Activated T-helper 17 cell treated with anti-CD3 and anti-CD28 coated beads, Interleukin-2, amount 50 U/mL, for 72 hours (primary cell): ENCODE measurements around the gene SNTG2. TPM values are rescaled to one million over a fixed set of nuclear protein-coding genes. Genes with fewer than 3 reads are reported as not detected.
A peak's percentile ranks its signal among the peaks of the same experiment; 100 is the strongest.
"Not testable (repeated sequence)": the region's sequence is repeated elsewhere in the genome, so short reads cannot be mapped to it uniquely, and the experiment has no call there.

Experiments
- ATAC-seq: fragments of 150-1000 bp; cut with Tn5 transposase; replicated peaks from 2 replicates; pipeline ENCODE4 v1.10.0; 2021; ENCODE audit warnings: mild to moderate bottlenecking, moderate library complexity
- H3K27ac Mint-ChIP-seq: one replicate; pipeline ENCODE4 v1.8.0; 2022; ENCODE audit warnings: mixed read lengths
- H3K27me3 Mint-ChIP-seq: one replicate; pipeline ENCODE4 v1.8.0; 2022; ENCODE audit warnings: mixed read lengths
- H3K36me3 Mint-ChIP-seq: one replicate; pipeline ENCODE4 v1.8.0; 2022; ENCODE audit warnings: low read depth, mild to moderate bottlenecking, mixed read lengths
- H3K4me1 Mint-ChIP-seq: one replicate; pipeline ENCODE4 v1.8.0; 2022; ENCODE audit warnings: mixed read lengths
- H3K4me3 Mint-ChIP-seq: one replicate; pipeline ENCODE4 v1.8.0; 2022; ENCODE audit warnings: mild to moderate bottlenecking, mixed read lengths
- H3K9me3 Mint-ChIP-seq: one replicate; pipeline ENCODE4 v1.8.0; 2022; ENCODE audit warnings: mixed read lengths
- total RNA-seq, 2 donors: library from RNA; stranded (reverse); gene quantifications; one replicate each; pipeline ENCODE4 v1.2.3, GENCODE V29; 2022

Gene SNTG2
- total RNA-seq, 2 donors from 2014 or later, result 0.17 to 0.50 TPM

DNA sequence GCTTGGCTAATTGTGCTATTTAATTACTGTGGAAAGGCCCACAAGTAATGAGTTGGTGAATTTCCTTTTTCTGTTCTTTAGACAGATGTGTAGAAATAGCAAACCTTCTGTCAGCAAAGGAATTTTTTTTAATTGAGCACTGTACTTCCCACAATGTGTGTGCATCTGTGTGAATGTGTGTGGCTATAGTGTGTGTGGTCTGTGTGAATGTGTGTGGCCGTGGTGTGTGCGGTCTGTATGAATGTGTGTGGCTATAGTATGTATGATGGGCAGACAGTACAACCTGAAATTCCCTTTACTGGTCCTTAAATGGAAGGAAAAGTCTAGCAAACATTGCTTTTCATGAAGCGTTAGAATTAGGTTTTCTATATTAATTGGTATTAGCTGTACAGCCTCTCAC is 259.1 kb downstream of the SNTG2 start:
- H3K9me3 Mint-ChIP-seq, result peaks cover 14% of the 10 kb centered on the region
- peaks cover 6% of the 10 kb centered on the region for H3K4me1 Mint-ChIP-seq
- ATAC-seq, result no peak
- H3K27ac Mint-ChIP-seq, result no peak overlapping the region
- no peak overlapping the region for H3K4me3 Mint-ChIP-seq
- H3K27me3 Mint-ChIP-seq, result no peaks in the 10 kb centered on the region
- no peaks in the 10 kb centered on the region for H3K36me3 Mint-ChIP-seq

DNA sequence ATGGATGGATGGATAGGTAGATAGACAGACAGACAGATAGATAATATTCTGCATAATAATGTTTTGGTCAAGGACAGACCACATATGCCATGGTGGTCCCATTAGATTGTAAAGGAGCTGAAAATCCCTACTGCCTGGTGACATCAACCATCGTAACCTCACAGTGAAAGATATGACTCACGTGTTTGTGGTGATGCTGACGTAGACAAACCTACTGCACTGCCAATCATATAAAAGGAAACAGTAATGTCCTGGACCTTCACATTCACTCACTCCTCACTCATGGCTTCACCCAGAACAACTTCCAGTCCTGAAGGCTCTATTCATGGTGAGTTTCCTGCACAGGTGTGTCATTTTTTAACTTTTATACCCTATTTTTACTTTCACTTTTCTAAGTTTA is 259.7 kb downstream of the SNTG2 start:
- H3K4me3 Mint-ChIP-seq, result no peak overlapping the region
- H3K4me1 Mint-ChIP-seq, result peaks cover 6% of the 10 kb centered on the region
- ATAC-seq, result peak; percentile 84
- H3K36me3 Mint-ChIP-seq, result no peaks in the 10 kb centered on the region
- H3K27ac Mint-ChIP-seq, result no peak overlapping the region
- H3K9me3 Mint-ChIP-seq, result peaks cover 15% of the 10 kb centered on the region
- H3K27me3 Mint-ChIP-seq, result no peaks in the 10 kb centered on the region

DNA sequence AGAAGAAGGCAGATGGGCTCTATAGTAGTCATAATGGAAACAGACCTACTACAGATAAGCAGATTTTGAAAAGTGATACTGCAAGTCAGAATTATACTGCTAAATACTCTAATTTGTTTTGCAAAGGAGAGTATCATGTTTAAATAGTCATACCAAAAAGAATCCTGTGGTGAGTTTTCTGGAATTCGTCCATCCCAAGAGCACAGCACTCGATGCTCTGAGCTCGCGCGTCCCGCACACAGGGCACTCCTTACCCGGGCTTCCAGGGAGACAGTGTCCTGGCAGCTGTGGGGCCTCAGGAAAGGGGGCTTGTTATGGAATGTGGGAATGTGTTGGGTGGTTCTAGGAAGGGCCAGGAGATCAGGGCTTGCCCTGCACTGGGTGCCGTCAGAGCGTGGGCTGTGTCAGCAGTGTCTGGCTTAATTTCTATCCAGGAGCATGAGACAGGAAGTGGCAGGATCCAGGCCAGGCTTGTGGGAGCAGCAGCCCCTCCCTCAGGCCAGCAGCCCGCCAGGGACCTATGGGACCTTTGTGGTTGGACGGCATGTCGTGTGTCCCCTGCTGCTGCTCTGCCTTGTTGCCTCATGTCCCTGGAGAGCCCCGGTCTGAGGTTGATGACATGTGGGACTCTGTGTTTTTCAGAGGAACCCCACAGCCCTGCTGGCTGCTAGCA is 269.4 kb downstream of the SNTG2 start:
- Mint-ChIP-seq H3K27ac (no peak overlapping the region), H3K36me3 (no peaks in the 10 kb centered on the region), H3K4me3 (no peak overlapping the region)

DNA sequence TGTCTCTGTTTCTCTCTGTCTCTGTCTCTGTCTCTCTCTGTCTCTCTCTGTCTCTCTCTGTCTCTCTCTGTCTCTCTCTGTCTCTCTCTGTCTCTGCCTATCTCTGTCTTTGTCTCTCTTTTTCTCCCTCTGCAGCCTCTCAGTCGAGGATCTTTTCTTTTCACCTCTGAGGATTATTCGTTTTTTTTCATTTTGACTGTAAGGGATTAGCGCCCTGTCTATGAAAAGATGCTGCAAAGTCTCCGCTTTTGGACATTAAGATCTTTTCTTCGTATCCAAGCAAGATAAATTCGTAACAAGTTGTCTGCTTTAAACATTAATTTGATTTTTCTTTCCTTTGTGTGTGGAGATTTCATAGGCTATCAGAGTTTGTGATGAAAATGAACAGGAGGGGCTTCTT is 271.4 kb downstream of the SNTG2 start:
- no peaks in the 10 kb centered on the region for H3K27me3 Mint-ChIP-seq
- no peak overlapping the region for H3K4me3 Mint-ChIP-seq
- H3K9me3 Mint-ChIP-seq, result no peaks in the 10 kb centered on the region
- no peaks in the 10 kb centered on the region for H3K4me1 Mint-ChIP-seq
- H3K27ac Mint-ChIP-seq, result peak overlapping the region; percentile 53
- ATAC-seq, result no peak
- no peaks in the 10 kb centered on the region for H3K36me3 Mint-ChIP-seq

More for the DNA sequence above, 269.4 kb downstream of the SNTG2 start:
- Mint-ChIP-seq H3K9me3 (no peaks in the 10 kb centered on the region), H3K4me1 (no peaks in the 10 kb centered on the region), H3K27me3 (no peaks in the 10 kb centered on the region)
- ATAC-seq, result no peak

DNA sequence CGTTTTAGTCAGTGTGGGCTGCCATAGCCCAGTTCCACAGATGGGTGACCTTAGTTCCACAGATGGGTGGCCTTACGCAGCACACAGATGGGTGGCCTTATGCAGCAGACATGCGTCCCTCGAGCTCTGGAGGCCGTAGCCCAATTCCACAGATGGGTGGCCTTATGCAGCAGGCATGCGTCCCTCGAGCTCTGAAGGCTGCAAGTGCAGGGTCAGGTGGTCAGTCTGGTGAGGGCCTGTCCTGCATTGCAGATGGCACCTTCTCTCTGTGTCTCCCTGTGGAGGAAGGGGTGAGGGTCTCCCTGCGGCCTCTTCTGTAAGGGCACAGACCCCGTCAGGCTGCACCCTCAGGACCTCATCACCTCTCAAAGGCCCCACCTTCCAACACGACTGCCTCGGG is 273.1 kb downstream of the SNTG2 start:
- no peaks in the 10 kb centered on the region for H3K9me3 Mint-ChIP-seq
- H3K27me3 Mint-ChIP-seq, result no peaks in the 10 kb centered on the region
- H3K36me3 Mint-ChIP-seq, result no peaks in the 10 kb centered on the region
- no peak for ATAC-seq
- no peak overlapping the region for H3K27ac Mint-ChIP-seq
- H3K4me3 Mint-ChIP-seq, result no peak overlapping the region
- H3K4me1 Mint-ChIP-seq, result no peaks in the 10 kb centered on the region

DNA sequence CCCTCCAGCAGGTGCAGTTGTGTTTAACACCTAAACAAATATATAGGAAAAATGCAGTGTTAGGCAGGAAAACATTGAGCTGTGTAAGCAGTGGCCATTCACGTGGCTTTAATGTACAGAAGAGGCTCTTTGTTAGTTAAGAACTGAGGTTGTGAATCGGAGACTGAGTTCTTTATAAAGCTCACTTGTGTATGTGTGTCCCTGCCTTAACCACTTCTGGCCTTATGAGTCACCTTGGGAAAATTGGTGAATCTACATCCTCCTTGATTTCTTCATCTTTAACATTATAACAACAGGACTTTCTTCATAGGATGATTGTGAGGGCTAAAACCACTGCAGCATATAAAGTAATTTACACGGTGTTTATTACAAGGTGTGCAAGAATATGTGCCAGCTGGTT is 274.3 kb downstream of the SNTG2 start:
- Mint-ChIP-seq H3K9me3 (no peaks in the 10 kb centered on the region), H3K27me3 (no peaks in the 10 kb centered on the region), H3K4me3 (no peak overlapping the region), H3K36me3 (no peaks in the 10 kb centered on the region), H3K27ac (no peak overlapping the region), H3K4me1 (no peaks in the 10 kb centered on the region)
- ATAC-seq, result no peak

DNA sequence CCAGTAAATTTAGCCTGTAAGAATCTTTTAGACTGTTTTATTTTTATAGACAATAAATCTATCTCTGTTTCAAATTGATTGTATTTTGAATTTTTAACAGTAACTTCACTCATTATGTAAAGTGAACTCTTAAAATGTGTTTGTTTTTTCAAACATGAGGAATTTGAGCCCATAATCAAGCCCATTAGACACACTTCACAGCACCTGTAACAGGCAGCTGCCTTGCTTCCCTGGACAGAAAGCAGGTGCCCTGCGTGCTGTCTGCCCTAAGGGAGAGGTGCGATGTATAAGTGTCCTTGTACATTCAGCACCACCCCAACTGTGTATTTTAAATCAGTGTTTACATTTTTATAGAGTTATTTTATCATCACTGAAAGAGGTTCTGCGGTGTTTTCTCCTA is 276.1 kb downstream of the SNTG2 start:
- H3K27me3 Mint-ChIP-seq, result no peaks in the 10 kb centered on the region
- H3K36me3 Mint-ChIP-seq, result no peaks in the 10 kb centered on the region
- no peak for ATAC-seq
- no peaks in the 10 kb centered on the region for H3K9me3 Mint-ChIP-seq
- no peak overlapping the region for H3K27ac Mint-ChIP-seq
- no peak overlapping the region for H3K4me3 Mint-ChIP-seq
- H3K4me1 Mint-ChIP-seq, result no peaks in the 10 kb centered on the region

DNA sequence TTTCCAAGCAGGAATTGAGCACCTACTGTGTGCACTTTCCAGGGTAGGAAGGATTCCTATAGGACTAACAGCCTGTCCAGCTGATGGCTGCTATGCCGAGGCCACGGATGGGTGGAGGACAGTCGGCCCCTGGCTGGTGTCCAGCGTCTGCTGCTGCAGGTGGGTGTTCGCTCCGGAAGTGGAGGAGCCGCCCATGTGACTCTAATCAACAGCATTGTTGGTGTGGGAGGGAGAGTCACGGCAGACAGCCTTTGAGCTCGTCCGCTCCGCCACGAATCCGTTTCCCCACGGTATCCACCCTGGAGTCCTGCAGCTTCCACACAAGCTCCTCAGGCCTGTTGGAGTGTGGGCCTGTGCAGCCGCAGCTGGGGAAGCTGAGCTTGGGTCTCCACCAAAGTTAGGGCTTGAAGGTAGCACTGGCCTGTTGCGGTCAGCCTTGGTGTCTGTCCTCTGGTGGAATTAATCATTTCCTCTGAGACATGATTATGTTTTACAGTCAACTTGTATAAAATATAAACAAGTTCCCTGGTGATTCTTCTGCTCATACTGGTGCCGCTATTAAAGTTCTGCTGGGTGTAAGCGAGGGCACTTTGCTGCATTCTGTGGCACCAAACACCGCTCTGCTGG is 276.7 kb downstream of the SNTG2 start:
- ATAC-seq, result no peak
- Mint-ChIP-seq H3K4me1 (no peaks in the 10 kb centered on the region), H3K27ac (no peak overlapping the region), H3K9me3 (no peaks in the 10 kb centered on the region), H3K36me3 (no peaks in the 10 kb centered on the region), H3K4me3 (no peak overlapping the region), H3K27me3 (no peaks in the 10 kb centered on the region)

DNA sequence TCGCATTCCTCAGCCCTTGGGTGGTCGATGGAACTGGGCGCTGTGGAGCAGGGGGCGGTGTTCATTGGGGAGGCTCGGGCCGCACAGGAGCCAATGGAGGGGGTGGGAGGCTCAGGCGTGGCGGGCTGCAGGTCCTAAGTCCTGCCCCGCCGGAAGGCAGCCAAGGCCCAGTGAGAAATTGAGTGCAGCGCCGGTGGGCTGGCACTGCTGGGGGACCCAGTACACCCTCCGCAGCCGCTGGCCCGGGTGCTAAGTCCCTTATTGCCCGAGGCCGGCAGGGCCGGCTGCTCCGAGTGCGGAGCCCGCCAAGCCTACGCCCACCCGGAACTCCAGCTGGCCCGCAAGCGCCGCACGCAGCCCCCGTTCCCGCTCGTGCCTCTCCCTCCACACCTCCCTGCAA is 278.9 kb downstream of the SNTG2 start:
- H3K27ac Mint-ChIP-seq, H3K9me3 Mint-ChIP-seq, ATAC-seq: not testable (repeated sequence)

DNA sequence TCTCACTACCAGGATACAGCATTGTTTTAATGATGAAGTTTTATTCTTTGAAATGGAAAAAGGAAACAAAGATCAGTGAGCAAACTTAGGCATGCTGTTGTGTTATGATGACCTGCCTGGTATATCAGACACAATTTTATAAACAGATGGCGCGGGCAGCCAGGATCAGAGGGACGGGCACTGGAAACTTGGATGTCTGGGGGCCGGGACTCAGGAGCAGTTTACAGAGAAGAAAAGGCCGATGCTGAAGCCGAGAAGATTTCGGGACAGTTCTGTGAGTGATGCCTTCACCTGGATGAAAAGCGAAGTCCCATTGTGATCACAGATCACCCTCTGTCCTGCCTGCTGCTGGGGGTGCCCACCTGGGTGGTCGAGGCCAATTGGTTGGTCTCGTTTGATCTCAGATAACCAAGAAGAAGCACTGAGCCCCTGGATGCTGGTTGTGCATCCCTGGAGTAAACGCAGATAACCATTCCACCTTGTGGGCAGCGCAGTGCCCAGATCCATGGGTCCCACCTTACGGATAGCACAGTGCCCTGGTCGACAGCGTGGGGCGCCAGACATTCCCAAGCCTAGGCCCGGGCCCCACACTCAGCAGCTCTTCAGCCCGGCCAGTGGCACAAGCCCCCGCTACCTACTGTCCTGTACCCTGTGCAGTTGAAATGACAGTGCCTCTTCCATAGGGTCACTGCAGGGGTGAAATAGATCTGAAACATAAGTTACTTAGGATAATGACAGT is 279.7 kb downstream of the SNTG2 start:
- no peaks in the 10 kb centered on the region for H3K9me3 Mint-ChIP-seq
- no peak for ATAC-seq
- H3K4me3 Mint-ChIP-seq, result no peak overlapping the region
- H3K27me3 Mint-ChIP-seq, result no peaks in the 10 kb centered on the region
- no peaks in the 10 kb centered on the region for H3K36me3 Mint-ChIP-seq
- no peaks in the 10 kb centered on the region for H3K4me1 Mint-ChIP-seq
- no peak overlapping the region for H3K27ac Mint-ChIP-seq

More for the DNA sequence above, 278.9 kb downstream of the SNTG2 start:
- not testable (repeated sequence) for H3K4me3 Mint-ChIP-seq, H3K4me1 Mint-ChIP-seq, H3K27me3 Mint-ChIP-seq, H3K36me3 Mint-ChIP-seq

DNA sequence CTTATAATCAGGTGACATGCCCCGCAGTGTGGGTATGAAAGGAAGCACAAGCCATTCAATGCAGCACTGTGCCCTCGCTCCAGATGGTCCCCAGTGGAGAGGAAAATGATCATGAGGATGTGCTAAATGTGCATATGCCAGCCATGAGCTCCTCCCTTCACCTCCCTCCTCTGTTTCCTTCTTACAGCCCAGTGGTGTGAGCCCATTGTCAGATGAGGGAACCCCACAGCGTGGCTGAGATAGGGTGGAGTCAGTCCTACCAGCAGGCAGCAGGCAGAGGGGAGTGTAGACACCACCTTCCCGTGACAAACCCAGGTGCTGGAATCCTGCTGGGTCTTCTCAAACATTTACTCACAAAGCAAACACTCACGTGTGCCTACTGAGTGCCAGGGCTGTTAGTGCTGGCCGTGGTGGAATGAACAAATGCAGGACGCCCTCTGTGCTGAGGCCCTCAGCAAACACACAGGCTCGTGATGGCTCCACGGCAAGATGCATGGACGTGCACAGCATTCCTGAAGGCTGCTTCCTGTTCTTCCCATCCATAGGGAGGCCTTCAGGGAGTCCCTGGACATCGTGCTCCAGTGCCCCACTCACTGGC is 280.9 kb downstream of the SNTG2 start:
- Mint-ChIP-seq H3K27me3 (no peaks in the 10 kb centered on the region), H3K27ac (no peak overlapping the region), H3K9me3 (no peaks in the 10 kb centered on the region), H3K36me3 (no peaks in the 10 kb centered on the region), H3K4me3 (no peak overlapping the region), H3K4me1 (no peaks in the 10 kb centered on the region)
- ATAC-seq, result no peak

DNA sequence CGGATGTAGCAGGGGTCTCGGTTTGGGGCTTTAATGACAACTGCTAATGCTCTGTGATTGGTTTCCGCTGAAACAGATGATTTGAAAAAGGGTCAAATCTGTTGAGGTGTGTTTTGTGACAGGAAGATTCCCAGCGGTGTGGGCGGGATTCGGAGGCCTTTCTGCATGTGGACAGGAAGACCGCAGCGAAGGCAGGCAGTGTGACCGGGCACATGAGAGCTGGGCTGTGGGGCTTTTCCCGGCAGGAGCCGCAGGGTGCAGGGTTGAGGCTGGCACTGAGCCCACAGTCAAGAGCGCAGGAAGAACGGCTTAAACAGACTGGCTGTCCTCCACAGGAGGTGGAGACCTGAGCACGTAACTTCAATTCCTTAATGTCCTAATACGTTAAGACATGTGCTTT is 282.6 kb downstream of the SNTG2 start:
- Mint-ChIP-seq H3K9me3 (no peaks in the 10 kb centered on the region), H3K27ac (no peak overlapping the region), H3K36me3 (no peaks in the 10 kb centered on the region), H3K4me1 (no peaks in the 10 kb centered on the region), H3K27me3 (no peaks in the 10 kb centered on the region), H3K4me3 (no peak overlapping the region)
- ATAC-seq, result no peak

DNA sequence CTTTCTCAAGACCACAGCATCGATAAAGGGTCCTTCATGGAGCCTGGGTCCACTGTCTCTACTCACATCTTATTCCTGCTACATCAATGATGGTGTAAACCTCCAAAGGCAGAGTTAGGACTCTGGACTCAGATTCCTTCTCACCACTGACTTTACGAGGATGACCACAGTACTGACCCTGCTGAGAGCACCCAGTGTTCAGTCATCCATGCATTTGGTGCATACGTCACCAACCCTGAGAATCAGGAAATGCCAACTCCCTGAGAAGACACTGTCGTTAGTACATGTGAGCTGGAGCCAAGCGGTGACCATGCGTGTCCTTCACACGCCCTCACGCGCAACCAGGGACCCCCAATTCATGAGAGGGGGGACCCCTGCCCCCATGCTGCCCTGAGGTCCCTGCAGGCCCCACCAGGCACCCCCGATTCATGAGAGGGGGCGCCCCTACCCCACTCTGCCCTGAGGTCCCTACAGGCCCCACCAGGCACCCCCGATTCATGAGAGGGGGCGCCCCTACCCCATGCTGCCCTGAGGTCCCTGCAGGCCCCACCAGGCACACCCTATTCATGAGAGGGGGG is 284.2 kb downstream of the SNTG2 start:
- Mint-ChIP-seq H3K4me1 (no peaks in the 10 kb centered on the region), H3K27ac (no peak overlapping the region), H3K36me3 (no peaks in the 10 kb centered on the region), H3K9me3 (no peaks in the 10 kb centered on the region), H3K27me3 (no peaks in the 10 kb centered on the region), H3K4me3 (no peak overlapping the region)
- no peak for ATAC-seq

DNA sequence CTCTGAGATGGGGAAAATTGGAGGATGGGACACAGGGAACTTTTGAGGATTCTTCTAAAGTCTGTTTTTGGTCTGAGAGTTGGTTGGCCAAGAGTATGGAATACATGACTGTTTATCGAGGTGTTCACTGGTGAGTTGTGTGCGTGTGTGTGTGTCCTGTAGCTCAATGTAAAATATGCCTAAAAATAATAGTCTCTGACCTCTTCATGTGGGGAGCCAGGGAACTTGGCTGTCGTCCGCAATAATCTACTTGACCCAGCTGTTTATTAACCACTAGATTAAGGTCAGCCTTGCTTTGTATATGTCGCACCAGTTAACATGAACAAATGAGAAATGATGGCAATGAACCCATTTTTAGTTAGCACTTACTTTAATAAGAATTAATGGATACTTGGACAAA is 285.2 kb downstream of the SNTG2 start:
- H3K4me1 Mint-ChIP-seq, result no peaks in the 10 kb centered on the region
- H3K4me3 Mint-ChIP-seq, result no peak overlapping the region
- H3K27ac Mint-ChIP-seq, result no peak overlapping the region
- no peak for ATAC-seq
- H3K36me3 Mint-ChIP-seq, result no peaks in the 10 kb centered on the region
- H3K27me3 Mint-ChIP-seq, result no peaks in the 10 kb centered on the region
- no peaks in the 10 kb centered on the region for H3K9me3 Mint-ChIP-seq
